ENCODE data around the gene CELA1. TPM values are rescaled to one million over a fixed set of nuclear protein-coding genes. Genes with fewer than 3 reads are reported as not detected.
A peak's percentile ranks its signal among the peaks of the same experiment; 100 is the strongest.

CELA1 gene
- not detected for polyA plus RNA-seq (2012; ENCODE audit: low read depth, missing spikeins)

- TF ChIP-seq TAF1 (IDR thresholded peaks at IDR 0.05; ENCODE audit: low read depth, low read length) (no peak), POU2F2 (IDR thresholded peaks at IDR 0.05; ENCODE audit: low read depth, low read length) (no peak), PAX5 (IDR thresholded peaks at IDR 0.05; ENCODE audit: insufficient read depth, low read length, severe bottlenecking) (no peak), POLR2AphosphoS5 (IDR thresholded peaks at IDR 0.05; ENCODE audit: low read depth, low read length) (no peak), POLR2A (IDR thresholded peaks at IDR 0.05; ENCODE audit: low read depth, low read length) (no peak), SPI1 (IDR thresholded peaks at IDR 0.05; ENCODE audit: low read depth, low read length) (no peak)
- FAIRE-seq: no peak
- no peak for DNase-seq (ENCODE audit: insufficient read length, low spot score)
Observed at GRCh38 chr12:51346581-51346980, at the start of gene CELA1. Gene CELA1 (minus strand): TSS chr12:51346679. CDS start chr12:51346638, 41 bp downstream.

DNA sequence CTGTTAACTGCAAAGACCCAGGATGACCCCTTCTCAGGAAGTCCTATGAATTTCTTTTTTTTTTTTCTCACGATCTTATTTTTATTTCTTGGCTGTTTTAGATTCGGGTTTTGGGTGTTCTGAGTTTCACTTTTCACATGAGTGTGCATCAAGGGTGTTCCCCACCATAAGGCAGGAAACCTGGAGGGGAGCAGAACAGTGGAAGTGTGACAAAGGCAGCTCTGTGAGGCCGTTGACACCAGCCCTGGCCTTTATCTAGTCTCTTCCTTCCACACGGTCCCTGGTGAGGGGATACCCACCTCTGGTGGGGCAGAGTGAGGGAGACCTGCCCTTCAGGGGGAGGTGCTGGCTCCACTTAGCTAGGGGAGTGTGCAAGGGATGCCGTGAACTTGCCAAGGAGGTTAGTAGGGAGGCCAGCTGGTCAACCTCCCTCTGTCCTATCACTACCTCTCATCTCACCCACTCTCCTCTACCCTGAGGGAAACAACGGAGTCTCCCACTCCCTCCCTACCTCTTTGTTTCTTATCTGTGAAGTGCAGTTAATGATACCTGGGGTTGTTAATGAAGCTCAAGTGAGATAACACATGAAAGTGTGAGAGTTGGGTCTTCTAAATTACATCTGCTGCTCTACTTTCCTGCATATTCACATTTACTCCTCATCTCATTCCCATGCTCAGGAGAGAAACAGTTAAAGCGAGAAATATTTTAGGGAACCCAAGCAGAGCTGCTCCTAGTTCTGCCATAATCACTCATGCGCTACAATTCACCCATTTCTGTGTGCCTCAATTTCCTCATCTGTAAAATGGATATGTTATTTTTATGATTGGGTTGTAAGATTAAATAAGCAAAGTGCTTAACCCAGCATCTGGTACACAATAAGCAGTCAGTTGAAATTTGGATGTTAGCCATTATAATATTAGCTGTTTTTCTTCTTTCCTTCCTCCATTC, 49.1 kb upstream of the CELA1 start:
- FAIRE-seq (peak; percentile 83), DNase-seq (ENCODE audit: insufficient read length, low spot score) (no peak)
- TF ChIP-seq PAX5 (IDR thresholded peaks at IDR 0.05; ENCODE audit: insufficient read depth, low read length, severe bottlenecking) (no peak), TAF1 (IDR thresholded peaks at IDR 0.05; ENCODE audit: low read depth, low read length) (no peak), POLR2A (IDR thresholded peaks at IDR 0.05; ENCODE audit: low read depth, low read length) (no peak), POU2F2 (IDR thresholded peaks at IDR 0.05; ENCODE audit: low read depth, low read length) (no peak), POLR2AphosphoS5 (IDR thresholded peaks at IDR 0.05; ENCODE audit: low read depth, low read length) (peak; percentile 31; the same call in 1 of the 2 replicates), SPI1 (IDR thresholded peaks at IDR 0.05; ENCODE audit: low read depth, low read length) (peak; percentile 20; the same call in 1 of the 2 replicates)

- FAIRE-seq: peak; percentile 71
- DNase-seq (ENCODE audit: insufficient read length, low spot score): no peak
- TF ChIP-seq POLR2A (IDR thresholded peaks at IDR 0.05; ENCODE audit: low read depth, low read length): no peak
- 0 out of 2 replicates have a peak, but pooled peaks have one; percentile 30 for TF ChIP-seq POU2F2 (IDR thresholded peaks at IDR 0.05; ENCODE audit: low read depth, low read length)
Observed at GRCh38 chr12:51393676-51394545, 47.4 kb upstream of the CELA1 start.

DNA sequence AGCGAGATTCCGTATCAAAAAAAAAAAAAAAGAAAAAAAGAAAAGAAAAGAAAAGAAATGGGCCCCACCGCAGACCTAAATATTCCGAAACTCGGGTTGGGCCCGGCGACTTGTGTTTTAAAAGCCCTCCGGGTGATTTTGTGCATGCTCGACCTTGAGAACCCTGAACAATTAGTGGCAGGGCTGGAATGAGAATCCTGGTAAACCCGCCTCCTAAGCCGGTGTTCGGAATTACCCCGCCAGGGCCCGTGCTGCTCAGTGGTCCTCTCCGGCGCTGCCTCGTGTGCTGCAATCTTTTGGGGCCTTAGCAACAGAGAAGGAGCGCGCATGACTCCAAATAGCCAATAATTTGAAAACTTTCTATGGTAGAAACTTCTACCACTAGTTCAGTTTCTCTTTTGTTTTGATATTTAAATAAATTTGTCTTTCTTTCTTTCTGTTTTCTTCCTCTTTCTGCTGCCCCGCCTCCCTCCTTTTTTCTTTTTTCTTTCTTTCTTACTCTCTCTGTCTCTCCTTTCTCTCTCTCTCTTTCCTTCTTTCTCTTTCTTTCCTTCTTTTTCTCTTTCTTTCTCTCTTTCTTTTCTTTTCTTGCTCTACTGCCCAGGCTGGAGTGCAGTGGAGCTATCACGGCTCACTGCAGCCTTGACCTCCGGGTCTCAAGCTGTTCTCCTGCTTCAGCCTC, 46.2 kb upstream of the CELA1 start:
- peak; percentile 67 for FAIRE-seq
- DNase-seq (ENCODE audit: insufficient read length, low spot score): no peak
- TF ChIP-seq POLR2A (IDR thresholded peaks at IDR 0.05; ENCODE audit: low read depth, low read length) (no peak), TAF1 (IDR thresholded peaks at IDR 0.05; ENCODE audit: low read depth, low read length) (no peak), SPI1 (IDR thresholded peaks at IDR 0.05; ENCODE audit: low read depth, low read length) (no peak), POU2F2 (IDR thresholded peaks at IDR 0.05; ENCODE audit: low read depth, low read length) (no peak), PAX5 (IDR thresholded peaks at IDR 0.05; ENCODE audit: insufficient read depth, low read length, severe bottlenecking) (no peak), POLR2AphosphoS5 (IDR thresholded peaks at IDR 0.05; ENCODE audit: low read depth, low read length) (no peak)

DNA sequence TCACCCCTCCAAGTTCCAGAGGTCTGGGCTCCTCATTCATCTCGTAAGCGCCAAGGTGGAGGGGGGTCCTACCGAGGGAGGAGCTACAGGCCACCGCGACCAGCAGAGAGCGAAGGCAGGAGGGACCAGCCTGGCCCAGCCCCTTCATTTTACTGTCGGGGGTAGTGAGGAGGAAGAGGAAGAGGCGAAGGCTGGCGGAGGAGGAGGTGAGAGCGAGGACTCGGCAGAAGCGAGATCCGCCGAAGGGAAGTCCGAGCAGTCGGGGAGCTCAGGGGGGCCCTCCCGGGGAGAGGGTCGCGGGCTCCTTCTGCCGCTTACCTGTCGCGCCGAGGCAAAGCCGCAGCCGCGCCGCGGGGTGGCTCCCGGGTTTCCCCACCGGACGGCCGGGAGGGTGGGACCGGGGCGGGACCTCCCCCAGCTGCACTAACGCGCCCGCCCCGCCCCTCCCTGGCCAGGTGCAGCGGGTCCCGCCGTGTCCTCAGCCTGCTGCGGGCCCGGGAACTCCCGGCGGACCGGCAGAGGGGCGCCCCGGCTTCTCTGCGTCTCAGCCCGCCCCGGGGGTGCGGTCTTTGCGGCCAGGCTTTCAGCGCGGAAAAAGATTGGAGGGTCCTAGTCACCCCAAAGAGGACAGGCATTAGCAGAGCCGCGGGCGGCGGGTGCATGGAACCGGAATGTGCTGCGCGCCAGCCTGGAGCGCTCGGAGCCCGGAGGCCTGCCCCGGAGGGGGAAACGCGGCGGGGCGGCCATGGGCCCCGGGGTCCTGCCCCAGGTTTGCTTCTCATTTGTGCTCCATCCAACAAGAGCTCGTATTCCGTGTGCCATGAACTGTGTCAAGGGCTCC, 45.0 kb upstream of the CELA1 start, which contains the start of gene GALNT6:
Gene GALNT6 (minus strand): TSS at position 124 of the 841 bp plus-strand sequence. CDS start 11,625 bp downstream, outside the sequence.
- DNase-seq (ENCODE audit: insufficient read length, low spot score) (peak; percentile 64), FAIRE-seq (peak; percentile 76)
- TF ChIP-seq SPI1 (IDR thresholded peaks at IDR 0.05; ENCODE audit: low read depth, low read length): peak; percentile 32; the same call in 1 of the 2 replicates
- no peak for TF ChIP-seq POU2F2 (IDR thresholded peaks at IDR 0.05; ENCODE audit: low read depth, low read length)
- TF ChIP-seq TAF1 (IDR thresholded peaks at IDR 0.05; ENCODE audit: low read depth, low read length): no peak

- TF ChIP-seq POLR2AphosphoS5 (IDR thresholded peaks at IDR 0.05; ENCODE audit: low read depth, low read length): no peak
- no peak for TF ChIP-seq PAX5 (IDR thresholded peaks at IDR 0.05; ENCODE audit: insufficient read depth, low read length, severe bottlenecking)
- peak; percentile 65 for TF ChIP-seq SPI1 (IDR thresholded peaks at IDR 0.05; ENCODE audit: low read depth, low read length)
- no peak for DNase-seq (ENCODE audit: insufficient read length, low spot score)
- FAIRE-seq: peak; percentile 51
Observed at GRCh38 chr12:51390891-51391282, 44.4 kb upstream of the CELA1 start.

GRCh38 chr12:51390457-51390856, 44.0 kb upstream of the CELA1 start:
- peak; percentile 51 for FAIRE-seq
- DNase-seq (ENCODE audit: insufficient read length, low spot score): no peak

DNA sequence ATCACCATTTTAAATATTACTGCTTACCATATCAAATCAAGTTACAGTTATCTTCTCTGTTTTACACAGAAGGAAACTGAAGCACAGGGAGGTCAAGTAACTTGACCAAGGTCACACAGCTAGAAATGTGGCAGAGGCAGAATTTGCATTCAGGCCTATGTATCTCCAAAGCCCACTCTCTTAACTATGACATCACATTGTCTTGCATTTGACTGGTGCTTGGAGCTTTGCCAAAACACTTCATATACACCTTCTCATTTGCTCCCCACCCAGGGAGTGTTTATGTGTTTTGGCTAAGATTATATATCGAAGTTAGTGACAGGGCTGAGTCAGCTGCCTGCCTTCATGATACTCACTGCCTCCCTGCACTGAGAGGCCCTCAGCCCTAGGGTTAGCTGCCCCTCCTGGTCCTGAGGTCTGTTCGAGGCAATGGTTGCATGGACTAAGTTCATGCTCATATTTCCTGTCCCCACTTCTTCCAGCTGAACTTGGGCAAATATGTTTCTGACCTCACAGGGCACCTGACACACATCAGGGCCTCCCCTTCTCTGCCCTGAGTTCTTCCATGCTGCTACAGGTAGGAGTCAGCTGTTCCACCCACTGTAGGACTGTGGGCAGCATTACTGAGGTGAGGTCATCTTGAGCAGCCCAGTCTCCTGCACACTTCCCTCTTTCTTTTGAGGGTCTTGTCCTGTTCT, 43.0 kb upstream of the CELA1 start:
- peak; percentile 80 for FAIRE-seq
- DNase-seq (ENCODE audit: insufficient read length, low spot score): no peak
- no peak for TF ChIP-seq POU2F2 (IDR thresholded peaks at IDR 0.05; ENCODE audit: low read depth, low read length)
- no peak for TF ChIP-seq PAX5 (IDR thresholded peaks at IDR 0.05; ENCODE audit: insufficient read depth, low read length, severe bottlenecking)
- TF ChIP-seq POLR2AphosphoS5 (IDR thresholded peaks at IDR 0.05; ENCODE audit: low read depth, low read length): no peak
- peak; percentile 79 for TF ChIP-seq SPI1 (IDR thresholded peaks at IDR 0.05; ENCODE audit: low read depth, low read length)
- TF ChIP-seq TAF1 (IDR thresholded peaks at IDR 0.05; ENCODE audit: low read depth, low read length): no peak
- no peak for TF ChIP-seq POLR2A (IDR thresholded peaks at IDR 0.05; ENCODE audit: low read depth, low read length)

More at GRCh38 chr12:51390457-51390856, 44.0 kb upstream of the CELA1 start:
- no peak for TF ChIP-seq POLR2AphosphoS5 (IDR thresholded peaks at IDR 0.05; ENCODE audit: low read depth, low read length)
- TF ChIP-seq POLR2A (IDR thresholded peaks at IDR 0.05; ENCODE audit: low read depth, low read length): no peak
- no peak for TF ChIP-seq POU2F2 (IDR thresholded peaks at IDR 0.05; ENCODE audit: low read depth, low read length)
- no peak for TF ChIP-seq SPI1 (IDR thresholded peaks at IDR 0.05; ENCODE audit: low read depth, low read length)
- TF ChIP-seq PAX5 (IDR thresholded peaks at IDR 0.05; ENCODE audit: insufficient read depth, low read length, severe bottlenecking): no peak
- no peak for TF ChIP-seq TAF1 (IDR thresholded peaks at IDR 0.05; ENCODE audit: low read depth, low read length)

Data from GM12891 (cell line).